AG04449 (cell line): ENCODE measurements around the gene VPS8.

Source experiments
- CTCF ChIA-PET: fragments of 350-600 bp; formaldehyde crosslinking; extraction: SDS; loops from one replicate; lab custom pipeline; 2021; ENCODE audit warnings: antibody characterized with exemption; lab: Yijun Ruan, JAX
- POLR2A ChIA-PET: fragments of 400-600, 350-600 bp; formaldehyde crosslinking; extraction: SDS; loops from one replicate; lab custom pipeline; 2020; ENCODE audit warnings: antibody characterized with exemption, inconsistent platforms; lab: Yijun Ruan, JAX
- DNase-seq: peaks from one replicate; pipeline ENCODE4 v3.0.0-alpha.2; 2010; ENCODE audit warnings: low read depth, low spot score
- H3K4me3 ChIP-seq: 2 replicates; pipeline ENCODE4 v1.5.1; 2011; ENCODE audit warnings: low read depth, mild to moderate bottlenecking, control low read depth, low read length
- CTCF ChIP-seq: IDR thresholded peaks from one replicate; pipeline ENCODE4 v1.5.1; 2011; ENCODE audit warnings: mild to moderate bottlenecking, moderate library complexity, low read length, control low read depth, inconsistent platforms; ENCODE audit not compliant: insufficient read depth; ENCODE audit errors: missing control alignments

Gene VPS8

GRCh38 chr3:184796954-184797353, 15.0 kb upstream of the VPS8 start:
- POLR2A ChIA-PET: no interaction called here
- no peak for TF ChIP-seq CTCF
- H3K4me3 ChIP-seq: no peak overlapping the region
- no peak for DNase-seq
- CTCF ChIA-PET: no interaction called here

GRCh38 chr3:184798120-184798519, 13.8 kb upstream of the VPS8 start:
- ChIA-PET POLR2A (no interaction called here), CTCF (interaction anchor here (1.5 to 9.4 kb wide), 3 partner anchors 8 to 13 kb away, joined by 4 to 192 read pairs (median 17); partner anchors contain the start of gene VPS8)
- no peak for DNase-seq
- H3K4me3 ChIP-seq: no peak overlapping the region
- TF ChIP-seq CTCF: no peak

GRCh38 chr3:184800349-184800930, 11.5 kb upstream of the VPS8 start:
- no peak overlapping the region for H3K4me3 ChIP-seq
- no peak for TF ChIP-seq CTCF
- CTCF ChIA-PET: interaction anchor here (0.9 to 9.4 kb wide), 14 partner anchors 10 to 429 kb away, joined by 3 to 192 read pairs (median 5); partner anchors contain the start of gene VPS8

GRCh38 chr3:184801241-184801785, 10.7 kb upstream of the VPS8 start:
- DNase-seq: no peak
- no peak for TF ChIP-seq CTCF
- POLR2A ChIA-PET: interaction anchor here (1.1 to 1.7 kb wide), 2 partner anchors 15 to 240 kb away, joined by 4 to 5 read pairs; partner anchors contain the start of gene EPHB3
- H3K4me3 ChIP-seq: no peak overlapping the region
- CTCF ChIA-PET: interaction anchor here (0.7 to 9.4 kb wide), 18 partner anchors 9 to 429 kb away, joined by 3 to 192 read pairs (median 4); partner anchors contain the start of gene VPS8

More at GRCh38 chr3:184800349-184800930, 11.5 kb upstream of the VPS8 start:
- no peak for DNase-seq
- POLR2A ChIA-PET: interaction anchor here (1.7 kb wide), 1 partner anchor 239 kb away, joined by 5 read pairs; the partner anchor contains the start of gene EPHB3

GRCh38 chr3:184802150-184802549, 9.8 kb upstream of the VPS8 start:
- ChIA-PET CTCF (interaction anchor here (0.7 to 9.4 kb wide), 16 partner anchors 8 to 433 kb away, joined by 3 to 192 read pairs (median 5); partner anchors contain the start of gene VPS8), POLR2A (interaction anchor here (1.1 to 1.7 kb wide), 2 partner anchors 16 to 241 kb away, joined by 4 to 5 read pairs; partner anchors contain the start of gene EPHB3)
- H3K4me3 ChIP-seq: no peak overlapping the region
- no peak for DNase-seq
- no peak for TF ChIP-seq CTCF

- CTCF ChIA-PET: interaction anchor here (1.1 to 9.4 kb wide), 15 partner anchors 8 to 449 kb away, joined by 3 to 192 read pairs (median 9); partner anchors contain the start of genes EHHADH and VPS8
- no peak overlapping the region for H3K4me3 ChIP-seq
- no peak for DNase-seq
- no peak for TF ChIP-seq CTCF
- POLR2A ChIA-PET: no interaction called here
Measured at GRCh38 chr3:184804801-184805200, 7.2 kb upstream of the VPS8 start.
